Effector memory CD4-positive, alpha-beta T cell (primary cell): Measurements from ENCODE around the gene ANO3.

ENCODE experiments used
- DNase-seq, 3 donors: peaks; one replicate each; pipeline ENCODE4 v3.0.0-alpha.2; 2020
- H3K27ac ChIP-seq: 2 replicates; pipeline ENCODE4 v1.7.0; 2013; ENCODE audit warnings: mild to moderate bottlenecking, low read length, moderate library complexity; ENCODE audit not compliant: insufficient read depth, poor library complexity, severe bottlenecking
- H3K27me3 ChIP-seq: replicated peaks from 2 replicates; pipeline ENCODE4 v1.7.0; 2013; ENCODE audit warnings: mild to moderate bottlenecking, low read length; ENCODE audit not compliant: insufficient read depth, control insufficient read depth, poor library complexity, severe bottlenecking
- H3K36me3 ChIP-seq: 2 replicates; pipeline ENCODE4 v1.7.0; 2013; ENCODE audit warnings: mild to moderate bottlenecking, low read length, moderate library complexity; ENCODE audit not compliant: control insufficient read depth, insufficient read depth
- H3K4me1 ChIP-seq: 2 replicates; pipeline ENCODE4 v1.7.0; 2013; ENCODE audit warnings: low read length, mild to moderate bottlenecking; ENCODE audit not compliant: control insufficient read depth, insufficient read depth, poor library complexity, severe bottlenecking
- H3K4me3 ChIP-seq: 2 replicates; pipeline ENCODE4 v1.7.0; 2013; ENCODE audit warnings: low read length, low read depth, mild to moderate bottlenecking; ENCODE audit not compliant: insufficient read depth, poor library complexity, severe bottlenecking
- H3K9me3 ChIP-seq: 2 replicates; pipeline ENCODE4 v1.7.0; 2013; ENCODE audit warnings: mild to moderate bottlenecking, low read length, moderate library complexity; ENCODE audit not compliant: control insufficient read depth

Gene ANO3

GRCh38 chr11:26322335-26323067 lies 9.4 kb upstream of the ANO3 start:
- Histone ChIP-seq H3K27ac (no peak overlapping the region), H3K36me3 (no peaks in the 10 kb centered on the region), H3K9me3 (no peaks in the 10 kb centered on the region), H3K4me1 (no peaks in the 10 kb centered on the region), H3K4me3 (no peak overlapping the region), H3K27me3 (no peaks in the 10 kb centered on the region)
- DNase-seq, result no peak

GRCh38 chr11:26323837-26324236 lies 8.1 kb upstream of the ANO3 start:
- Histone ChIP-seq H3K4me1 (no peaks in the 10 kb centered on the region), H3K9me3 (no peaks in the 10 kb centered on the region), H3K27me3 (no peaks in the 10 kb centered on the region), H3K36me3 (no peaks in the 10 kb centered on the region), H3K27ac (no peak overlapping the region), H3K4me3 (no peak overlapping the region)
- DNase-seq, result no peak

- no peaks in the 10 kb centered on the region for H3K4me1 ChIP-seq
- no peak overlapping the region for H3K27ac ChIP-seq
- no peaks in the 10 kb centered on the region for H3K27me3 ChIP-seq
- DNase-seq, result no peak
- no peak overlapping the region for H3K4me3 ChIP-seq
- H3K36me3 ChIP-seq, result no peaks in the 10 kb centered on the region
- no peaks in the 10 kb centered on the region for H3K9me3 ChIP-seq
Observed at GRCh38 chr11:26324270-26324669, 7.7 kb upstream of the ANO3 start.

GRCh38 chr11:26326793-26327400 lies 5.0 kb upstream of the ANO3 start:
- Histone ChIP-seq H3K27me3 (no peaks in the 10 kb centered on the region), H3K4me1 (no peaks in the 10 kb centered on the region), H3K36me3 (no peaks in the 10 kb centered on the region), H3K27ac (no peak overlapping the region), H3K9me3 (no peaks in the 10 kb centered on the region), H3K4me3 (no peak overlapping the region)
- DNase-seq, result no peak

DNA sequence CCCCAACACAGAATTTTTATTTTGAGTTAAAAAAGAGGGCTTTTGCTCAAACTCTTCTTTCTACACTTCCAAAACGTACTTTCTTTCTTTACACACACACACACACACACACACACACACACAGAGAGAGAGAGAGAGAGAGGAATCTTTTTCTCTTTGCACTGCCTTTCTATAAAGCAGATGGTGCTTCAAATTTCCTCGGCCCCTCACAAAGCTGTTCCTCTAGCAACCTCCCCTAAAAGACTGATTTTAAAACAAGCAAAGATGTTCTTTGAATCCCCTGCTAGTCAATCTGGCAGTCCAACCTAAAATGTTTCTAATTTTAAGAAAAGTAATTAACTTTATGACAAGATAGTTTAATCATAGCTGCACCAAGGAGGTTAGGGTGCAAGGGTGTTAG lies 2.7 kb upstream of the ANO3 start:
- H3K27me3 ChIP-seq, result no peaks in the 10 kb centered on the region
- DNase-seq, result no peak
- H3K9me3 ChIP-seq, result no peaks in the 10 kb centered on the region
- no peak overlapping the region for H3K4me3 ChIP-seq
- no peaks in the 10 kb centered on the region for H3K4me1 ChIP-seq
- H3K27ac ChIP-seq, result no peak overlapping the region
- H3K36me3 ChIP-seq, result no peaks in the 10 kb centered on the region

- Histone ChIP-seq H3K4me3 (no peak overlapping the region), H3K36me3 (no peaks in the 10 kb centered on the region), H3K27me3 (no peaks in the 10 kb centered on the region), H3K9me3 (no peaks in the 10 kb centered on the region), H3K4me1 (no peaks in the 10 kb centered on the region), H3K27ac (no peak overlapping the region)
- no peak for DNase-seq
Observed at GRCh38 chr11:26330262-26330661, 1.7 kb upstream of the ANO3 start.

GRCh38 chr11:26332572-26332915 lies 614 bp downstream of the ANO3 start:
- no peaks in the 10 kb centered on the region for H3K4me1 ChIP-seq
- H3K9me3 ChIP-seq, result no peaks in the 10 kb centered on the region
- no peaks in the 10 kb centered on the region for H3K27me3 ChIP-seq
- no peak overlapping the region for H3K4me3 ChIP-seq
- no peak overlapping the region for H3K27ac ChIP-seq
- no peaks in the 10 kb centered on the region for H3K36me3 ChIP-seq
- DNase-seq, result no peak

DNA sequence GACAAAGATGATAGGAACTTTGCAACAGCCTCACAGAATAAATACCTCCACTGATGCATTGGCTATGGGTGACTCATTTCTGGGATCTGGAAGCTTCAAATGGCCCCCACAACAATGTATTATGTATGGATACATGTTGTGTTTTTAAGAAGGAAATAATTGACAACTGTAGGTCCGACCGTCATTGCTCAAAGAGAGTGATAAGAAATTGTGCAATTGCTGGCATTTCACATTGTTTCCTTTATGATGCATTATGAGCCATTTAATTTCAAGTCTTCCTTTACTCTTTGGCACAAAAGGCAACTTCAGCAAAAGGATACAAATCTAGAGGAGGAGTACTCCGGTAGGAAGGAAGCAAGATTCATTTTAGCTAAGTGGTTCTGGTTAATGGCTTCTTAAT lies 2.0 kb downstream of the ANO3 start:
- Histone ChIP-seq H3K27ac (no peak overlapping the region), H3K27me3 (no peaks in the 10 kb centered on the region), H3K4me1 (no peaks in the 10 kb centered on the region), H3K4me3 (no peak overlapping the region), H3K9me3 (no peaks in the 10 kb centered on the region), H3K36me3 (no peaks in the 10 kb centered on the region)
- no peak for DNase-seq

DNA sequence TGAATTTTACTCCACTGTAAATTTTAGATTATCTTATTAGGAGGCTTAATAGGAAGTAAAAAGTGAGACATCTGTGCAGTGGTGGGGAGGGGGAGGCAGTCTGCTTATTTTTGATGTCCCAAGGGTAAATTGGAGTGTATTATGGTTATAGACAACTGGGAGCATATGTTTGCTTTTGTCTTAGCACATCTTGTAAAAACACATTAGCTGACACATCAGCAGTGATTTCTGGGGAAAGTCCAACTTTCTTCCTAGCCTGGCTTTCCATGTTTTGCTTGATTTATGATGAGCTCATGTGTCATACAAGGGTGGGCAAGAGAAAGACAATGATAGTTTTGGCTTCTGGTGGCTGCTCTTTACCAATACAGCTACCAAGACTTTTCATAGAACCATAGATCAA lies 4.0 kb downstream of the ANO3 start:
- no peak overlapping the region for H3K27ac ChIP-seq
- DNase-seq, result no peak
- H3K4me1 ChIP-seq, result no peaks in the 10 kb centered on the region
- H3K9me3 ChIP-seq, result no peaks in the 10 kb centered on the region
- no peaks in the 10 kb centered on the region for H3K27me3 ChIP-seq
- H3K4me3 ChIP-seq, result no peak overlapping the region
- no peaks in the 10 kb centered on the region for H3K36me3 ChIP-seq

GRCh38 chr11:26344647-26345046 lies 12.7 kb downstream of the ANO3 start:
- Histone ChIP-seq H3K27me3 (no peaks in the 10 kb centered on the region), H3K27ac (no peak overlapping the region), H3K9me3 (no peaks in the 10 kb centered on the region), H3K4me3 (no peak overlapping the region), H3K36me3 (no peaks in the 10 kb centered on the region), H3K4me1 (no peaks in the 10 kb centered on the region)
- no peak for DNase-seq
